ENCODE data around the gene MYO9A. TPM values are rescaled to one million over a fixed set of nuclear protein-coding genes. Genes with fewer than 3 reads are reported as not detected.
A peak's percentile ranks its signal among the peaks of the same experiment; 100 is the strongest.

Gene MYO9A
- total RNA-seq, 1 experiment from 2014 or later, result 23.0 TPM

- no peak for TF ChIP-seq YY1 (IDR thresholded peaks at IDR 0.05; ENCODE audit: extremely low read depth, insufficient replicate concordance, low read depth, low read length)
- no peak for TF ChIP-seq ZNF274 (IDR thresholded peaks at IDR 0.05; ENCODE audit: low read depth, low read length)
- TF ChIP-seq, protein P1, sequence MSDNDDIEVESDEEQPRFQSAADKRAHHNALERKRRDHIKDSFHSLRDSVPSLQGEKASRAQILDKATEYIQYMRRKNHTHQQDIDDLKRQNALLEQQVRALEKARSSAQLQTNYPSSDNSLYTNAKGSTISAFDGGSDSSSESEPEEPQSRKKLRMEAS (IDR thresholded peaks at IDR 0.05), result no peak
- no peak for TF ChIP-seq POLR2AphosphoS5 (IDR thresholded peaks at IDR 0.05; ENCODE audit: low read depth, low read length)
- TF ChIP-seq ELF1 (IDR thresholded peaks at IDR 0.05; ENCODE audit: borderline replicate concordance, low read depth), result no peak
- no peak for TF ChIP-seq CBX3 (IDR thresholded peaks at IDR 0.05; ENCODE audit: low read depth)
- no peak for TF ChIP-seq CEBPB (IDR thresholded peaks at IDR 0.05; ENCODE audit: low read depth)
- no peak for TF ChIP-seq REST (IDR thresholded peaks at IDR 0.05; ENCODE audit: low read depth)
- no peak for TF ChIP-seq SRF (IDR thresholded peaks at IDR 0.05; ENCODE audit: low read depth)
- TF ChIP-seq EZH2phosphoT487 (IDR thresholded peaks at IDR 0.05; ENCODE audit: borderline replicate concordance), result no peak
Observed at GRCh38 chr15:72124218-72124617, 6.3 kb upstream of the MYO9A start (continued).

GRCh38 chr15:72117486-72118016 lies 399 bp downstream of the MYO9A start:
- BruUV-seq (replicated peaks), result no TSS peak
- DNase-seq (ENCODE audit: low read depth, low spot score), result peak; percentile 40
- H3K27ac ChIP-seq (ENCODE audit: low read depth, low read length), result peak overlapping the region; percentile 83

More at GRCh38 chr15:72117486-72118016, 399 bp downstream of the MYO9A start:
- H4K20me1 ChIP-seq (ENCODE audit: insufficient read depth), result no peaks in the 10 kb centered on the region
- ChIA-PET CTCF (interaction anchor here (0.9 kb wide), 1 partner anchor 13 kb away, joined by 4 read pairs; no protein-coding TSS in a partner anchor), POLR2A (interaction anchor here (0.9 to 1.4 kb wide), 3 partner anchors 9 to 84 kb away, joined by 3 to 14 read pairs (median 4); no protein-coding TSS in a partner anchor), RAD21 (ENCODE audit: low non-redundant PET in 1 of 2, low total read pairs in 2 of 2, uncharacterized antibody in 2 of 2, unreplicated experiment in 2 of 2) (interaction anchor here in 1 of 2 experiments (0.5 to 0.6 kb wide), 2 partner anchors 223 to 254 kb away, joined by 3 to 5 read pairs; no protein-coding TSS in a partner anchor)
- no peaks in the 10 kb centered on the region for H3K9me3 ChIP-seq (ENCODE audit: control insufficient read depth in 1 of 2, insufficient read depth in 1 of 2, low read depth in 1 of 2, low read length in 2 of 2)
- H3K9me2 ChIP-seq (ENCODE audit: insufficient read depth), result no peaks in the 10 kb centered on the region
- H3K4me2 ChIP-seq (ENCODE audit: low read length), result peak overlapping the region; percentile 92
- peaks cover 4 to 17% of the 10 kb centered on the region in 2 experiments; a peak in 3 of 4 replicates for H3K4me1 ChIP-seq (ENCODE audit: control insufficient read depth in 1 of 2, insufficient read depth in 2 of 2, low read length in 2 of 2)
- no peaks in the 10 kb centered on the region for H3K36me3 ChIP-seq (ENCODE audit: control insufficient read depth in 1 of 2, insufficient read depth in 2 of 2, low read length in 2 of 2)
- TF ChIP-seq POLR2A (IDR thresholded peaks at IDR 0.05; ENCODE audit: borderline replicate concordance, extremely low read depth, insufficient read depth, insufficient read length), result peak; percentile 32
- no peak for TF ChIP-seq ZNF274 (IDR thresholded peaks at IDR 0.05; ENCODE audit: low read depth, low read length)
- TF ChIP-seq YY1 (IDR thresholded peaks at IDR 0.05; ENCODE audit: extremely low read depth, insufficient replicate concordance, low read depth, low read length), result no peak
- no peak for TF ChIP-seq SP1 (IDR thresholded peaks at IDR 0.05; ENCODE audit: low read depth)
- 0 out of 2 replicates have a peak, but pooled peaks have one; percentile 32 for TF ChIP-seq POLR2AphosphoS5 (IDR thresholded peaks at IDR 0.05; ENCODE audit: low read depth, low read length)
- peak; percentile 65 for TF ChIP-seq ZFX (IDR thresholded peaks at IDR 0.05)
- no peak for TF ChIP-seq EZH2 (IDR thresholded peaks at IDR 0.05)
- TF ChIP-seq EZH2phosphoT487 (IDR thresholded peaks at IDR 0.05; ENCODE audit: borderline replicate concordance), result no peak
- no peak for TF ChIP-seq ATF3 (IDR thresholded peaks at IDR 0.05)
- no peak overlapping the region for H2AFZ ChIP-seq (ENCODE audit: low read depth, low read length, poor library complexity, severe bottlenecking)
- no peaks in the 10 kb centered on the region for H3K27me3 ChIP-seq (ENCODE audit: insufficient read depth, low read length)
- peaks cover 33% of the 10 kb centered on the region for H3K79me2 ChIP-seq (ENCODE audit: insufficient read depth, low read length)
- peak overlapping the region; percentile 77 for H3K9ac ChIP-seq (ENCODE audit: low read length)
- H3K4me3 ChIP-seq (replicated peaks in 1 of 2; ENCODE audit: low read depth in 1 of 2, low read length in 2 of 2), result peak overlapping the region; percentile 80 to 81
- intact Hi-C loops (cut with micrococcal nuclease), result no loop called here
- peak; percentile 85 for ATAC-seq
